Activated naive CD4-positive, alpha-beta T cell treated with anti-CD3 and anti-CD28 coated beads, Interleukin-2, amount 50 U/mL, for 16 hours (primary cell): ENCODE results near the gene DNM3.
"Not testable (repeated sequence)": the region's sequence is repeated elsewhere in the genome, so short reads cannot be mapped to it uniquely, and the experiment has no call there.

Experiments
- DNase-seq: peaks from one replicate; pipeline ENCODE4 v3.0.0-alpha.2; 2020

DNM3 gene

DNA sequence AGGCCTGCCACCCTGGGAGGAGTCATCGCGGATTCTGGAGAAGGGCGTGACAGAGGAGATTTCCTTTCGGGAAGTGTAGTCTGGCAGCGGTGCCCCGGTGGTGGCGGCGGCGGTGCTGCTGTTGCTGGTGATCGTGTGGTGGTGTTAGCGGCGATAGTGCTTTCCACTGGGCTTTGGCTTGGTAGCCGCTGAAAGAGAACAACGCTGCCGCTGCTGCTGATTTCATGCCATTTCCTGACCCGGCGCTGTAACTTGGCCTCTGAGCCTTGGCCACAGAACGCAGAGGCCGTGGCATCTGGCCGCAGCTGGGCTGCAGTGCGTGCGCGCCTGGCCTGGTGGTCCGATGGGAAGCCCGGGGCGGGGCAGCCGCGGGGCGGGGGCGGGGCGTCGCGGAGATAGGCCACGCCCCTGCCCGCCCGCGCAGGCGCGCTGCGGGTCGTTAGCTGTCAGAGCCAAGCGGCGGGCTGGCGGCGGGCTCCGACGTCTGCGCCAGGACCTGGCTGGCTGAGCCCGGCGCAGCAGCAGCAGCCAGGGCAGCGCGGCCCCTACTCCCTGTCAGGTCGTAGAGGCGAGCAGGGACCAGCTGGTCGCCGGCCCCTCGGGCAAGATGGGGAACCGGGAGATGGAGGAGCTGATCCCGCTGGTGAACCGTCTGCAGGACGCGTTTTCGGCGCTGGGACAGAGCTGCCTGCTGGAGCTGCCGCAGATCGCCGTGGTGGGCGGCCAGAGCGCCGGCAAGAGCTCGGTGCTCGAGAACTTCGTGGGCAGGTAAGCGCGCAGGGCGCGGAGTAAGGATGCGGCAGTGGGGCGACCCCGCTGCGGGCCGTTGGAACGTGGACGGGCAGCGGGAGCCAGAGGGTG is at the start of gene DNM3:
Gene DNM3 (plus strand): TSS at position 449 of the 861 bp plus-strand sequence. CDS start 159 bp downstream, at position 608.
- peak; percentile 74 for DNase-seq

DNA sequence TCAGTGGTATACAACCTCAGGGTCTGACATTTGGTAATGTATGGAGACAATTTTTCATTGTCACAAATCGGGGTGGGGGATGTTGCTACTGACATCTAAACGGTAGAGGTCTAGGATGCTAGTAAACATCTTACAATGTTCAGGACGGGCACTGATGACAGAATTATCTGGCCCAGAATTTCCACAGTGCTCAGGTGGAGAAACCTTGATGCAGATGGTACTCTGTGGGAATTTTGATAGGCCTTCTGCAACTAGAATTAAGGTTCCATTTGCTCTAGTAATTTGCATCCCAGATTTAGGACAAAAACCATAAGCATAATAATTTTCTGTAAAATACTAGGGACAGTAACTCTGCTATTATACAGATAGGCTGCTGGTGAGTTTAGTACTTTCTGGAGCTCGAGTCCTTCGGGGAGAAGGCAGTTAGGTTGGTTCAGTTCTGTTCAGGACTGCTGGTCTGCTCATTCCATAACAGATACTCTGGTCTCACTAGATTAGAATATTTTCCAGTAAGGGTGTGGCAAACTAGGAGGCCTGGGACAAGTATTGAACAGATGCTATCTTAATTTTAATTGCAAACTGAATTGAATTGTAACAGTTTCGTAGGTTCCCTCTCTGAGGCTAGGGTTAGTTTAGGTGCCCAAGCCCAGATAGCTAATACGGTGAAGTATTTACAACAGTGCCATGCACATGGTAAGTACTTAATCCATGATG is 48.5 kb upstream of the DNM3 start:
- DNase-seq, result no peak

- no peak for DNase-seq
Measured at GRCh38 chr1:171793636-171794035, 47.7 kb upstream of the DNM3 start.

DNA sequence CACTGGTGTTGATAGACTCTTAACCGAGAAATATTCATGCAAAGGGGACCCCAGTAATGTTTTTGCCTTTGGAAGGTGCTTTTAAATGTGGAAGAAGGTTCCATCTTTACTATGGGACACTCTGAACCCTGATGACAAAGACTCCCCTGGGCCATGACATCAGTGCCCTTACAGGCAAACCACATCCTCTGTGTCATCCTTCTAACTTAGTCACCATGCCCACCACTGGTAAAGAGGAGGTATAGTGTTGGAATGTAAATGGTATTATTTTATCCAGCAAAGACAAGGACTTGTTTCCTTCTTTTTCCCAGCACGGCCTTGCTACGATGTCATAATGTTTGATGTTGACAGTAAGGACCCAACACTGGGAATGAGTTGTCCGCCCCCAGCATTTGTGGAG is 47.2 kb upstream of the DNM3 start:
- peak; percentile 54 for DNase-seq

DNA sequence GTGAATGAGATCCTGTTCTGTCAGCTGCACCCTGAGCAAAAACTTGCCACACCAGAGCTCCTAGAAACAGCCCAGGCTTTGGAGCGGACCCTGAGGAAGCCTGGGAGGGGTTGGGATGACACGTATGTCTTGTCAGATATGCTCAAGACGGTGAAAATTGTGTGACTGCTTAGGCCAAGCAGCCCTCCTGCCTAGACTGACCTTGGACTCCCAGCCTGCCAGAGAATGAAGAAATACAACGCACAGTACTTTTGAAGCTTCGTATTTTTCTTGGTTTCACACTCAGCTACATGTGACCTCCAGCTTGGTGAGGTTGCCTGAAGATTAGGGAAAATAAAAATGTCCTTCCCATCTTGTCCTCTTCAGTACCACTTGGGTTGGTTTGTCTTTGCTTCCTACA is 44.7 kb upstream of the DNM3 start:
- DNase-seq, result no peak

DNA sequence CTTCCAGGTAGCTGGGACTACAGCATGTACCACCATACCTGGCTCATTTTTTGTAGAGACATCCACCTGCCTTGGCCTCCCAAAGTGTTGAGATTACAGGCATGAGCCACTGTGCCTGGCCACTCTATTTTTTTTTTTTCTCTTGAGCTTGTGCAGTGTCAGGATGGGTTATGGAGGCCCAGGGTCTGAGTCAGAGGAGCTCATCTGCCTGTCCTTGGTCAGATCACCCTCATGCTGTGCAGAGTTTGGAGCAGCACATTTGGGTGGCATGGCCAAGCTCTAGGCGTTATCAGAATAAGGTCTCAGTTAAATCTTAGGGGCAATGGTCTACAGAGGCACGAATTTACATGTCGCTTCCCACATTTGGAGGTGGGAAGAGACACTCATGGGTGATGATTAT is 43.0 kb upstream of the DNM3 start:
- DNase-seq, result no peak

- no peak for DNase-seq
Measured at GRCh38 chr1:171798765-171799164, 42.5 kb upstream of the DNM3 start.

- no peak for DNase-seq
Measured at GRCh38 chr1:171799166-171799565, 42.1 kb upstream of the DNM3 start.

DNA sequence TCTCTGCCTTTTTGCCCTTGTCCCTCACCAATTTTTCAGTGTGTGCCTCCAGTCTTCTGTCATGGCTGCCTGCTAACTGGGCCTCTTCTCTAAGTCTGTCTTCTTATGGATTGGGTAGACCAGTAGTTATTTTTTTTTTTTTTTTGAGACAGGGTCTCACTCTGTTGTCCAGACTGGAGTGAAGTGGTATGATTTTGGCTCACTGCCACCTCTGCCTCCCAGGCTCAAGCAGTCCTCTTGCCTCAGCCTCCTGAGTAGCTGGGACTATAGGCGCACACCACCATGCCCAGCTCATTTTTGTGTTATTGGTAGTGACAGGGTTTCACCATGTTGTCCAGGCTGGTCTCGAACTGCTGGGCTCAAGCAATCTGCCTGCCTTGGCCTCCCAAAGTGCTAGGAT is 41.6 kb upstream of the DNM3 start:
- not testable (repeated sequence) for DNase-seq

DNA sequence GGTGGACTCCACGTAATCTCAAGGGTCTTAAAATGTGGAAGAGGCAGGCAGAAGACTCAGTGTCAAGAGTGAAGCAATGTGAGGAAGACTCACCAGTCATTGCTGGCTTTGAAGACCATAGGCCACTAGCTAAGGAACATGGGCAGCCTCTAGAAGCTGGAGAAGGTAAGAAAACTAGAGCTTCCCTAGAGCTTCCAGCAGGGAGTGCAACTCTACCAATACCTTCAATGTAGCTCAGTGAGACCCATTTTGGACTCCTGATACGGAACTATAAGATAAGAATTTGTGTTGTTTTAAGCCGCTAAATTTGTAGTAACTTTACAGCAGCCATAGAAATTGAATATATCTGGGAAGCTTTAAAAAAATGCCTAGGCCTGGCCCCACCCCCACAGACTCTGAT is 41.0 kb upstream of the DNM3 start:
- DNase-seq, result no peak

GRCh38 chr1:171800851-171801250 is 40.4 kb upstream of the DNM3 start:
- DNase-seq, result no peak

GRCh38 chr1:171801487-171801891 is 39.8 kb upstream of the DNM3 start:
- DNase-seq, result no peak

- no peak for DNase-seq
Measured at GRCh38 chr1:171802207-171802606, 39.1 kb upstream of the DNM3 start.

DNA sequence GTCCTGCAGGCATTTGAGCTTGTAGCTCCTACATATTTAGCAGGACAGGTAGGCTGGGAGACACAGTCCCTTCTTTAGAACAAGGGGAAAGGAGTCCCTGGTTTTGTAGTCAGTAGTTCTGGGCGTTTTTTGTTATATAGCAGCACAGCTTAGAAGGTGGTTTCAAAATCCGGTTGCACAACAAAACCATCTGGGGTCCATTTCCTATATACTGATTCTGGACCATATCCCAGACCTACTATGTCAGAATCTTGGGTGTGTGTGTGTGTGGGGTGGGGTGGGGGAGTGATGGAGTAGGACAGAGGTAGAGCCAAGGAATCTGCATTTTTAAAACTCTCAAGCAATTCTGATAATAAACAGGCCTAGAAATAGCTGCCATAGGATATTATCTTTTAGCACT is 38.3 kb upstream of the DNM3 start:
- no peak for DNase-seq

- DNase-seq, result no peak
Measured at GRCh38 chr1:171803461-171804022, 37.8 kb upstream of the DNM3 start.

GRCh38 chr1:171805395-171806115 is 35.7 kb upstream of the DNM3 start:
- DNase-seq, result no peak

DNA sequence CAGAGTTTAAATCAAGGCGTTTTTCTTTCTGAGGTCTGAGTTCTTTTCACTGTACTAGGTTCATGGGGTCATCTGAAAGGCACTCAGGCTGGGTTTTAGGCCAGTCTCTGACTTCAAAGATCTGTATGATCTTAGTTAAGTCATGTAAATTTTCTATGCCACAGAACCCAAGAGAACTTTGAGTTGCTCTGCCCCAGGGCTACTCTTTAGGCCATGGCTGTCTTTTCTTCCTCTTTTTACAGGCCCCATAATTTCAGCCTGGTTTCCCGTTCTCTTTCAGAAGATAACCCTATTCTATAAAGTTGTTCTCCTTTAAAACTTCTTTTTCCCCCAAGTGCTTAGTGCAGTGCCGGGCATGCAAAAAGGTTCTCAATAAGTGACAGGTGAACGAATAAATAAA is 33.7 kb upstream of the DNM3 start:
- no peak for DNase-seq

DNA sequence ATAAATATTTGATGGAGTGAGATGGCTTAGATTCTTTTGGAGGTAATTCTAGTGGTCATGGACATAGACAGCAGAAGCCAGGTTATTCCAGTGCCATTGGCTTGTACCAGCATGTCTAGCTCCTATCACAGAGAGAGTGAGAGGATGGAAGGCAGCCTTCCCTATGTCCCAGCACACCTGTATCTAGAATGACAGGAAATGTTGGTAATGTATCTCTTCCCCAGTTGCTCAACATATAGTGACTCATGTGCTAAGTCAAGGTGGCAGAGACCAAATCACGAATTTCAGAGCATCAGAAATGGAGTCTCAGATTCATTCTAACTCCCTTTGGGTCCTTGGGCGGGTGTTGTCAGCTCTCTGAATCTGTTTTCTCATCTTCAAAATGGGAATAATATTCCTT is 31.5 kb upstream of the DNM3 start:
- no peak for DNase-seq

DNA sequence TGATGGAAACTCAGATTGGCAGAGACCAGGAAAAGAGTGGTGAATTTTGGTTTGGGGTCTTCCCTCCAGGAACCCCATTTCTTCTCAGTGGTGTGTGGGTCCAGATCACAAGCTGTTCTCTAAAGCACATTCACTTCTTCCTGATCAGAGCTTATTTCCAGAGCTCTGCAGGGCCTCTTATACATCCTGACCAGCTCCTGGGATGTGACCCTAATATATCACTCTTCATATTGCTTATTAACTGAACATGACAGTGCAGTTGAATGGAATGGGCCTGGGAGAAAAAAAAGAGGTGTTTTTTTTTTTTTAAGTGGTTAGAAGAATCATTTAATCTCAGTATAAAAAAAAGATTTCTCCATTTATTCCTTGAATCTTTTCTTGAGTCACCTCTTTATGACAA is 29.6 kb upstream of the DNM3 start:
- no peak for DNase-seq

DNA sequence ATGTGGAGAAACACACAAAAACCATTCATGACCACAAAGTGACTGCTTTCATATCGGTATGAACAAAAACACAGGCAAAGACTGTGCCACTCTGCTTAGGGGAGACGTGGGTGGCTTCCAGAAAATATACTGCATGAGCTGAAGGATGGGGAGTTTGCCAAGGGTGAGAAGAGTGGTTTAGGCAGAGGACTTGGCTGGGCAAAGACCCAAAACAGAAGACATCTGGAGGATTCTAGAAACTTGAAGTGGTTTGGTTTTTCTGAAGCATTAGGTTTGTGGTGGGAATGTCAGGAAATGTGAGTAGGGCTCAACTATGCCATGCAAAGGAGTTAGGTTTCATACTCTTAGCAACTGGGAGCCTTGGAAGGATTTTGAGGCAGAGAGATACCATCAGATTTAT is 26.6 kb upstream of the DNM3 start:
- DNase-seq, result no peak

GRCh38 chr1:171816300-171816901 is 24.9 kb upstream of the DNM3 start:
- no peak for DNase-seq

- peak; percentile 34 for DNase-seq
Measured at GRCh38 chr1:171817511-171818265, 23.6 kb upstream of the DNM3 start.
